Colonic mucosa (tissue), 4 donors: ENCODE measurements around the gene PPP1R16B. TPM values are rescaled to one million over a fixed set of nuclear protein-coding genes. Genes with fewer than 3 reads are reported as not detected.

ENCODE experiments used
- DNase-seq: peaks from one replicate; pipeline ENCODE4 v3.0.0-alpha.2; 2020
- H3K27ac ChIP-seq: fragments of 200-600 bp; one replicate; pipeline ENCODE4 v1.8.0; 2021
- H3K27me3 ChIP-seq: fragments of 200-600 bp; one replicate; pipeline ENCODE4 v1.8.0; 2021
- H3K36me3 ChIP-seq: fragments of 200-600 bp; one replicate; pipeline ENCODE4 v1.8.0; 2021
- H3K4me1 ChIP-seq: fragments of 200-600 bp; one replicate; pipeline ENCODE4 v1.8.0; 2021; ENCODE audit warnings: mild to moderate bottlenecking
- H3K4me3 ChIP-seq: fragments of 200-600 bp; one replicate; pipeline ENCODE4 v1.8.0; 2021
- H3K9ac ChIP-seq, 2 donors: one replicate each; pipeline ENCODE4 v1.7.0; 2013; ENCODE audit warnings: control low read depth in 2 of 2, low read depth in 2 of 2, low read length in 2 of 2
- H3K9me3 ChIP-seq: fragments of 200-600 bp; one replicate; pipeline ENCODE4 v1.8.0; 2021
- CTCF ChIP-seq: fragments of 200-600 bp; IDR thresholded peaks from one replicate; pipeline ENCODE4 v1.8.0; 2022; ENCODE audit warnings: antibody characterized with exemption, mild to moderate bottlenecking
- intact Hi-C: fragments of 100-400 bp; cut with DNase I; formaldehyde crosslinking; loops from one replicate; pipeline ENCODE4 v1.14.1; 2022
- total RNA-seq, 2 donors: library from RNA; stranded (reverse); fragmentation: NEBNext Ultra II Directional in 1 of 2; extraction: Animal tissue kit (Norgen Biotek cat#: 25700) in 1 of 2; gene quantifications; one replicate each; pipeline ENCODE4 v1.2.1, GENCODE V29; 2021
- donor health status: healthy.
- donor health status: DM: no; HTN: no; CAD: no.
- donor health status: DM: no; HTN: no; CAD: no.

PPP1R16B gene
- total RNA-seq, 2 donors from 2014 or later: 2.0 to 2.1 TPM

DNA sequence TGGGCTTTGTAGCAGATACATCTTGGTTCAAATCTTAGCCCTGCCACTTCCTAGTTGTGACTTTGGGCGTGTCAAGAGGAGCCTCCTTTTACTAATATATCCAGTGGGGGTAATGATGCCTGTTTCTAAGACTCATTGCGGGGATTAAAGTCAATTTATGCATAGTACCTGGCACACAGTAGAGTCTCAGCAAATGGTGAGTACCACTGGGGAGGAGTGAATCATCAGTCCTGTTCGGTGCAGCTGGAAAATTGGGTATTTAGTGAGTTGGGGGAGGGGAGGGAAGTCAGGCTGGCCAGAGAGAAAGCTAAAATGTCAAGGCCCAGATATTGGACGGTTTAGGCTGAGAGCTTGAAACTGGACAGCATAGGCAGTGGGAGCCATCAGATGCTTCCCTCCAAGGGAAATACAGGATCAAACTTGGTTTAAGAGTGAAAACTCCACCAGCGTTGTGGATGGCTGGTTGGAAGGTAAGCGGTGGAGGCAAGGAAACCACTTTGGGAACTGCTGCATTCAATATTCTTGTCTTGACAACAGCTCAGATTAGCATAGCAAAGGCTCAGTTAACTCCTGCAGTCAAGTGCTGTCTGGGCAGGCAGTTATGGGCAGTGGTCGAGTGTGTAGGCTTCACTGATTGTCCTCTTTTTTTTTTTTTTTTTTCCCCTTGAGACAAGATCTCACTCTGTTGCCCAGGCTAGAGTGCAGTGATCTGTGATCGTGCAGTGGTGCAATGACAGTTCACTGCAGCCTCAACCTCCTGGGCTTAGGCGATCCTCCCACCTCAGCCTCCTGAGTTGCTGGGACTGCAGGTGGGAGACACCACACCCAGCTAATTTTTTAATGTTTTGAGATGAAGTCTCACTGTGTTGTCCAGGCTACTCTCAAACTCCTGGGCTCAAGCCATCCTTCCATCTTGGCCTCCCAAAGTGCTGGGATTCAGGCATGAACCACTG lies 12.9 kb downstream of the PPP1R16B start:
- H3K4me1 ChIP-seq: no peaks in the 10 kb centered on the region
- no peaks in the 10 kb centered on the region for H3K27me3 ChIP-seq
- no peak for DNase-seq
- no peaks in the 10 kb centered on the region for H3K9me3 ChIP-seq
- H3K27ac ChIP-seq: no peak overlapping the region
- no peak overlapping the region for H3K9ac ChIP-seq
- no peaks in the 10 kb centered on the region for H3K36me3 ChIP-seq
- intact Hi-C loops: no loop called here
- no peak for TF ChIP-seq CTCF
- no peak overlapping the region for H3K4me3 ChIP-seq

DNA sequence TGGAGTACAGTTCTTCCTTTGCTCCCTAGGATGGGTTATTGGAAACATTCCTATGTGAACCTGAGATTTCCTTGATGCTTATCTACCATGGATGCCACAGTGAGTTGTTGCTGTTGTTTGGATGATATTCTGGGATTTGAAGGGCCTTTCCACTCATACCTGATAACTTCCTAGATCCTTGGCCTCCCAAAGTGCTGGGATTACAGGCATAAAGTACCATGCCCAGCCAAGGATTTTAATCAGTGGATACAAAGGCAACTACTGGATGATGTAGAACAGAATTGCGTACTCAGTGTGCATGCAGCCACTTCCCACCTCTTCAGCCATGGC lies 20.0 kb downstream of the PPP1R16B start:
- Histone ChIP-seq H3K9me3 (no peaks in the 10 kb centered on the region), H3K36me3 (no peaks in the 10 kb centered on the region), H3K4me1 (no peaks in the 10 kb centered on the region), H3K9ac (no peak overlapping the region), H3K4me3 (no peak overlapping the region), H3K27ac (no peak overlapping the region), H3K27me3 (no peaks in the 10 kb centered on the region)
- intact Hi-C loops: no loop called here
- no peak for DNase-seq
- no peak for TF ChIP-seq CTCF

DNA sequence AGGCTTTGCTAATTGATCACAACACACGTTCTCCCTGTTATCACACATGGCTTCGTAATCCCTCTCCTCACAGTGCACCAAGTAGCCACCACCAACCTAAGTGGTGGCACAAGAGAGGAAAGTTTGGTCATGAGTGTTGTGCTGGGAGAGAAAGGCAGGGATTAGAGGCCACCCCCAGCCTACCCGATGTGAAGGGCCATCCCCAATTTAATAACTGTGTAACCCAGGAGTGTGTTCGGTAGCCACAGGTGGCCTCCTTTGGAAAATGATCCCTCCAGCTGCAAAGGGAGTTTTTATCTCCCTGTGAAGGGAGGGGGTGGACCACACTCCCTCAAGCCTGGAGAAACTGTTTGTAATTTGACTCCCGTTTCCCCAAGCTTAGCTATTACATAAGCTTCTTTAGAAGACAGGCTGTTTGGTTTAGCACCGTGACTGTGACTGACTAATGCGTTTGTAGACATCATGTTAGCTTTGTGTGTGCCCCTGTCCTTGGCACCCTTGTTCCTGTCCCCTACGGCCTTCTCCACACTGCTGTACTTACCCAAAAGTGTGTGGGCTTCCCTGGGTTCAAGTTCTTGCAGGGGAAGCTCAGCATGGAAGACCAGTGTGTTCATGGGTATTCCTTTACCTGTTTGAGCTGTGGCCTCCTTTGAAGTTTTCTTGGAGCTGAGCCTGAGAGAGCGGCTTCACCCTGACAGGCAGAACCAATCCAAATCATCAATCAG lies 20.6 kb downstream of the PPP1R16B start:
- no peak for DNase-seq
- intact Hi-C loops: no loop called here
- H3K36me3 ChIP-seq: no peaks in the 10 kb centered on the region
- no peak for TF ChIP-seq CTCF
- no peak overlapping the region for H3K4me3 ChIP-seq
- no peak overlapping the region for H3K27ac ChIP-seq
- no peak overlapping the region for H3K9ac ChIP-seq
- no peaks in the 10 kb centered on the region for H3K4me1 ChIP-seq
- no peaks in the 10 kb centered on the region for H3K9me3 ChIP-seq
- no peaks in the 10 kb centered on the region for H3K27me3 ChIP-seq

- TF ChIP-seq CTCF: no peak
- H3K36me3 ChIP-seq: no peaks in the 10 kb centered on the region
- no peaks in the 10 kb centered on the region for H3K27me3 ChIP-seq
- H3K9me3 ChIP-seq: no peaks in the 10 kb centered on the region
- no peak for DNase-seq
- no peak overlapping the region for H3K4me3 ChIP-seq
- H3K9ac ChIP-seq: no peak overlapping the region
- intact Hi-C loops: no loop called here
- H3K4me1 ChIP-seq: no peaks in the 10 kb centered on the region
- no peak overlapping the region for H3K27ac ChIP-seq
Measured at GRCh38 chr20:38827770-38828281, 22.3 kb downstream of the PPP1R16B start.

DNA sequence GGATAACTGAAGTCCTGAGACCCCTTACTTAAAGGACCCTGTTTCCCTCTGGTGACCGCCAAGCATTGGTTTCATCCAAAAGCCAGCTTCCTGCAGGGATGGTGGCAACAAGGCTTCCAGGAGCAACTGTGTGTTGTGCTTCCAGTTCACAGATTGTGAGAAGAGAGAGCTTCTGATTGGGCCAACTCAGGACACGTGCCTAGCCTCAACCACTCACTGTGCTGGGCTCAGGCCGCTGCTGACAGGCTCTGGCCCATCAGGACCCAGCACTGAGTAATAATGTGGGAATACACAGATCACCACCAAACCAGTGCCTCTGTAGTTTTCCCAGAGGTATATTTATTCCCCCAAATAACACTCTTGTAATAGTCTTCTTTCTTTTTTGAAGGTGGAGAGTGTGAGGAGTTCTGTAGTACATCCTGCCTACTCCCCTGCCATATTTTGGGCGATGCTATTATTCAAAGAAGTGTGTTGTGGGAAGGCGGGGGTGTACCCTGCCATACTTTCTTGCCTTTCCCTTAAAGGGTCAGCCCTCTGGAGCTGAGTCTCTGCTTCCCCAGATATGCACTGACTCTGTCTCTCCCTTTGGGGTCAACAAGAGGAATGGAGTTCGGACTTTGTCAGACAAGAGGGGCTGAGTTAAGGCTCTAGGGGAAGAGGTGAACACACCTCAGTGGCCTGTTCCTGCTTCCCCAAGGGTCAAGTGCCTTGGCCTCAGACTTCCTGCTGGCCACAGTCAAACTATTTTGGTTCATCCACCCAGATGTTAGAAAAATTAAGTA lies 23.2 kb downstream of the PPP1R16B start:
- Histone ChIP-seq H3K27me3 (no peaks in the 10 kb centered on the region), H3K4me3 (no peak overlapping the region), H3K4me1 (no peaks in the 10 kb centered on the region), H3K36me3 (no peaks in the 10 kb centered on the region), H3K9me3 (no peaks in the 10 kb centered on the region), H3K27ac (no peak overlapping the region), H3K9ac (no peak overlapping the region)
- intact Hi-C loops: no loop called here
- no peak for DNase-seq
- TF ChIP-seq CTCF: no peak
